Uterus (tissue), 4 donors: ENCODE data around the gene CD302. TPM values are rescaled to one million over a fixed set of nuclear protein-coding genes. Genes with fewer than 3 reads are reported as not detected.
"Not testable (repeated sequence)": the region's sequence is repeated elsewhere in the genome, so short reads cannot be mapped to it uniquely, and the experiment has no call there.

Experiments
- DNase-seq, 2 donors: peaks; one replicate each; pipeline ENCODE4 v3.0.0-alpha.2; 2019 to 2020
- H3K27ac ChIP-seq, 2 donors: fragments of 200-600 bp; sonication (generic); 1 replicate in 1 of 2; 2 replicates in 1 of 2; pipeline ENCODE4 v1.5.1; 2016 to 2018
- H3K27me3 ChIP-seq, 2 donors: fragments of 200-600 bp; sonication (generic); one replicate each; pipeline ENCODE4 v1.5.1; 2018 to 2019; ENCODE audit warnings: control low read depth in 1 of 2
- H3K36me3 ChIP-seq, 2 donors: fragments of 200-600 bp; sonication (generic); one replicate each; pipeline ENCODE4 v1.5.1; 2019; ENCODE audit warnings: control low read depth in 1 of 2
- H3K4me1 ChIP-seq, 2 donors: fragments of 200-600 bp; sonication (generic); one replicate each; pipeline ENCODE4 v1.5.1; 2018 to 2019; ENCODE audit warnings: control low read depth in 1 of 2
- H3K4me3 ChIP-seq, 2 donors: fragments of 200-600 bp; sonication (generic); 1 replicate in 1 of 2; 2 replicates in 1 of 2; pipeline ENCODE4 v1.5.1; 2018 to 2019; ENCODE audit warnings: mild to moderate bottlenecking in 1 of 2
- H3K9me3 ChIP-seq, 2 donors: fragments of 200-600 bp; sonication (generic); one replicate each; pipeline ENCODE4 v1.5.1; 2019; ENCODE audit warnings: control low read depth in 1 of 2
- CTCF ChIP-seq, 4 experiments: fragments of 200-600 bp in 2 of 4; fragments of 450-650 bp in 2 of 4; sonication (generic) in 2 of 4; IDR thresholded peaks; one replicate each; pipeline ENCODE4 v1.5.1; 2016 to 2019; ENCODE audit warnings: antibody characterized with exemption in 4 of 4, mild to moderate bottlenecking in 2 of 4, moderate library complexity in 1 of 4
- POLR2A ChIP-seq, 2 donors: fragments of 450-650 bp; IDR thresholded peaks; one replicate each; pipeline ENCODE4 v1.6.1; 2016; ENCODE audit warnings: antibody characterized with exemption in 2 of 2, mild to moderate bottlenecking in 1 of 2, moderate library complexity in 1 of 2
- intact Hi-C: fragments of 100-400 bp; cut with DNase I; formaldehyde crosslinking; loops from one replicate; pipeline ENCODE4 v1.15.1; 2023; ENCODE audit warnings: low total_unique reads
- total RNA-seq, 4 donors: library from RNA; depleted of rRNA in 3 of 4; stranded (reverse); fragments of >200 nt in 3 of 4; gene quantifications; one replicate each; pipeline versions ENCODE4 v1.1.0 to v1.2.4, GENCODE V29; 2014 to 2023
- donor health status: DM: yes; HTN: yes; CAD: no.

Gene CD302
- total RNA-seq, 4 donors from 2014 or later = 31.8 to 103 (median 45.5) TPM

GRCh38 chr2:159728629-159729028 lies 69.4 kb downstream of the CD302 start:
- Histone ChIP-seq H3K4me3 (no peak overlapping the region), H3K27me3 (no peaks in the 10 kb centered on the region), H3K9me3 (no peaks in the 10 kb centered on the region), H3K4me1 (no peaks in the 10 kb centered on the region), H3K27ac (no peak overlapping the region), H3K36me3 (no peaks in the 10 kb centered on the region)
- no peak for TF ChIP-seq POLR2A (IDR thresholded peaks at IDR 0.05)
- DNase-seq = no peak
- intact Hi-C loops = no loop called here

GRCh38 chr2:159725713-159726112 lies 72.3 kb downstream of the CD302 start:
- Histone ChIP-seq H3K27ac (no peak overlapping the region), H3K36me3 (no peaks in the 10 kb centered on the region), H3K9me3 (no peaks in the 10 kb centered on the region), H3K4me3 (no peak overlapping the region), H3K4me1 (peaks cover 0 to 7% of the 10 kb centered on the region in 2 donors), H3K27me3 (no peaks in the 10 kb centered on the region)
- no peak for TF ChIP-seq CTCF (IDR thresholded peaks at IDR 0.05)
- no peak for TF ChIP-seq POLR2A (IDR thresholded peaks at IDR 0.05)
- no peak for DNase-seq
- intact Hi-C loops = no loop called here

- H3K9me3 ChIP-seq, DNase-seq, H3K27ac ChIP-seq, H3K36me3 ChIP-seq, H3K4me3 ChIP-seq, H3K4me1 ChIP-seq, intact Hi-C loops, H3K27me3 ChIP-seq: not testable (repeated sequence)
These were observed 73.0 kb downstream of the CD302 start for GRCh38 chr2:159724795-159725572.

- intact Hi-C loops = no loop called here
- Histone ChIP-seq H3K27me3 (no peaks in the 10 kb centered on the region), H3K27ac (no peak overlapping the region), H3K4me1 (peaks cover 0 to 7% of the 10 kb centered on the region in 2 donors), H3K4me3 (no peak overlapping the region), H3K36me3 (no peaks in the 10 kb centered on the region), H3K9me3 (no peaks in the 10 kb centered on the region)
- no peak for DNase-seq
- TF ChIP-seq CTCF (IDR thresholded peaks at IDR 0.05) (no peak), POLR2A (IDR thresholded peaks at IDR 0.05) (no peak)
These were observed 75.4 kb downstream of the CD302 start for GRCh38 chr2:159722580-159722979.

GRCh38 chr2:159720676-159721075 lies 77.3 kb downstream of the CD302 start:
- no peak overlapping the region for H3K4me3 ChIP-seq
- H3K36me3 ChIP-seq = no peaks in the 10 kb centered on the region
- intact Hi-C loops = no loop called here
- DNase-seq = no peak
- no peaks in the 10 kb centered on the region for H3K27me3 ChIP-seq
- TF ChIP-seq CTCF (IDR thresholded peaks at IDR 0.05) = no peak
- H3K27ac ChIP-seq = no peak overlapping the region
- no peaks in the 10 kb centered on the region for H3K9me3 ChIP-seq
- H3K4me1 ChIP-seq = peaks cover 0 to 13% of the 10 kb centered on the region in 2 donors

Other genes with a start within 250 kb of the CD302 start
- gene BAZ2B, start 181.7 kb downstream of the CD302 start, total RNA-seq = 100 to 1,000 TPM in 3 of 4 donors, 10 to 100 TPM in 1; 94.5 to 237 (median 145) TPM
- gene MARCHF7, start 85.7 kb downstream of the CD302 start, total RNA-seq = 100 to 1,000 TPM; 115 to 279 (median 165) TPM
- gene LY75, start 106.5 kb upstream of the CD302 start, total RNA-seq = 10 to 100 TPM in 1 of 4 donors, 1 to 10 TPM in 1, under 1 TPM in 2; 0.26 to 13.8 (median 3.4) TPM